Measurements from ENCODE around the gene CRYBB3.
A peak's percentile ranks its signal among the peaks of the same experiment; 100 is the strongest.
"Not testable (repeated sequence)": the region's sequence is repeated elsewhere in the genome, so short reads cannot be mapped to it uniquely, and the experiment has no call there.

Gene CRYBB3

DNA sequence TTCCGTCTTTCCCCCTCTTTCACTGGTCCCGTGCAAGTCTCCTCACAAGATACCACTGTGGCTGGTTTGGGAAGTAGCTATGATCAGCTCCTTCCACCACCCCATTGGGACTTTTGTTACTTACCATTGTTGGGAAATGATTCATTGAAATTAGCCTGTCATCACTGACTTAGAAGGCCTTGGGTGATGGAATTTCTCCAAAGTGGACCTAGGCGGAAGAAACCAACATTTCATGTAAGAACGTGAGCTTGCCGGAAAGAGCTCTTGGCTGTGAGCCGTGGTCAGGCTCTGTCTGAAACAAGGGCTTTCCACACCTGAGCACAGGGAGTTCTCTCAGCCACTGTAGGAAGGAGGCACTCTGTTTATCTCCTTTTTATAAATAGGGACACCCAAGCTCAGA, 23.5 kb upstream of the CRYBB3 start:
- DNase-seq: no peak

DNA sequence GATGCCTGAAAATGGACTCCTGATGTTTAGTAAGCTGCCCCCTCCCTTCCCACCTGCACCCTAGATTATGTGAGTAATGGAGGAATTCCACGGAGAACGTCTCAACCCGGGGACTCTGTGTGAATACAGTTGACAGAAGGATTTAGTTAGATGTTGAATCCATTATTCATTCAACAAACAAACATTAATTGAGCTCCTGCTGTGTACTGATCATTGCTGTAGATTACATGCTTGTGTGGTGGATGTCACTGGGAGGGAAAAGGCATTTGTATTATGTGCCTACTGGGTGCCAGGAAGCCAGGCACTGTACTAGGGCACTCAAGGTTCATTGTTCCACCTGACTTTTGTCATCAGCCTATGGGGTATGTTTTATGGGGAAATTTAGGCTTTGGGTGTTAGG, 22.9 kb upstream of the CRYBB3 start:
- no peak for DNase-seq

DNA sequence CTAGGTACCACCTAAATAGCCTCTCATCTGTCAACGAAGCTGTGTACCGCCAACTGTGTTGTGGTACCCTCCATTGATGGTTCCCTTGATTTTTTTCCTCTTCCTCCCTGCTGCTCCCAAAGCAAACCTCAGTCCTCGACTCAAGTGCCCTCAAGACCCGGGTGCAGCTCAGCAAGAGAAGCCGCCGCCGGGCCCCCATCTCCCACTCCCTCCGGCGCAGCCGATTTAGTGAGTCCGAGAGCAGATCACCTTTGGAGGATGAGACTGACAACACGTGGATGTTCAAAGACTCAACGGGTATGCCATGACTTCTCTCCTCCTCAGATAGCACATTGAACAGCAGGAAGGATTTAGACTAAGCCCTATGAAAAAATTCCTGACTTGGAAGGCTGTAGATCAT, 22.4 kb upstream of the CRYBB3 start:
- DNase-seq: no peak

DNA sequence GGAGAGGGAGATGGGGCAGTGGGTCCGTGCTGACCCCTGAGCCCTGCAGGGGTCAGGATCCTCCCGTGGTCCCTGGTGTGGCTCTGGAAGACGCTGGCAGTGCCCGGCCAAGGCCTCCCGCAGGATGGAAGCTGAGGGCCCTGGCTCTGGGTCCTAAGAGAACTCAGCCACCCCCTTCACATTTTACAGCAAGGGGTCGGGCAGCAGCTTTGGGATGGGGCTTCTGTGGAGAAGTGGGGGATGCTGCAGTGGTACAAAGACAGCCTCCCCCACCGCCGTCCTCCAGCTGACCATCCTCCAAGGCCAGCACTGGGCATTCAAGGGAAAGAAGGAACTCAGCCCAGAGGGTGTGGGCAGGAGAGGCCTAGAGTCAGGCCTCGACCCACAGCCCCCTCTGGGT, 21.8 kb upstream of the CRYBB3 start:
- no peak for DNase-seq

DNA sequence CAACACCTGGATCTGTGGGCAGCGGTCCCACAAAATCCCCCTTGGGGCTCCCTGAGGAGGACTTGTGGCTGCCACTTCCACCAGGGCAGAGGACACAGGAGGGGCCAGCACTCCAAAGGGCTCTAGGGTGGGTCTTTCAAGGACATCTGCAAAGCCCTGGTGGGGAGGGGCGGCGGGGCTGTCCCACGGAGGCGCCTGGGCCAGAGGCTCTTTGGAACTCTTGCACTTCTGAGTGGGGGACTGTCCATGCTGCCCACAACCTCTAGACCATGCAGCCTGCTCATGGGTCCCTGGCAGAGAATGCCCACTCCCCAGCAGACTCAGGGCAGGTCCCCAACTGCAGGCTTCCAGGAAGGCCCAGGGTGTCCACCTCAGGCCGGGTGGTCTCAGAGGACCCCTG, 21.3 kb upstream of the CRYBB3 start:
- not testable (repeated sequence) for DNase-seq

DNA sequence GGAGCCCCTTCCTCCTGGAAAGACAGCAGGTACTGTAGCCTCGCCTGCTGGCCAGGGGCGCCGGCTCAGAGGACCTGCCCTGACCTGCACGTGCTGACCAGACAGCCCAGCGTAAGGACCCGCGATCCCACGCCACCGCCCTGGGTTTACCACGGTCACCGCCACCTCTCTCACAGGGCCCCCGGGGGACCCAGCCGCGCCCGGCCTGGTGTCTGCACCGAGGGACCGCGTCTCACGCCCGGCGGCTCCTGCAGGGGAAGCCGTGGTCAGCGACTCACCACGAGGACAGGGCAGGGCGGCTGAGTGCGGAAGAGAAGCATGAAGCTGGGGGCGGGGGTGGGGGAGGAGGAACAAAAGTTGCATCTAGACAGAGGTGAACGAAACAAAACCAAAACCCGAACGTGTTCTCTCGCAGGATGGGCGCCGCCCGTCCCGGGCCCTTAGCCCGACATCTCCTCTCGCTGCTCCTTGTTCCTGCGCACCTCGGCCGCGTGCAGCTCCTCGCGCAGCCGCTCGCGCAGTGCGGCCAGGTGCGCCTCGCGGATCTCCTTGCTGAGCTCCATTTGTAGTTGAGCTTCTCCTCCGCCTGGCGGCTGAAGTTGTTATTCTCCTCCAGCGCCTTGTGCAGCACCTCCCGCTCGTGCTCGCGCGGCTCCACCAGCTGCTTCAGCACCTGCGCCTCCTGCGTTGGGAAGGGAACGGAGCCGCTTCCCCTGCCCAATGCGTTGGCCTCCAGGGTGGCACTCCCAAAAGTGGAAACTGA, 20.6 kb upstream of the CRYBB3 start:
- not testable (repeated sequence) for DNase-seq

DNA sequence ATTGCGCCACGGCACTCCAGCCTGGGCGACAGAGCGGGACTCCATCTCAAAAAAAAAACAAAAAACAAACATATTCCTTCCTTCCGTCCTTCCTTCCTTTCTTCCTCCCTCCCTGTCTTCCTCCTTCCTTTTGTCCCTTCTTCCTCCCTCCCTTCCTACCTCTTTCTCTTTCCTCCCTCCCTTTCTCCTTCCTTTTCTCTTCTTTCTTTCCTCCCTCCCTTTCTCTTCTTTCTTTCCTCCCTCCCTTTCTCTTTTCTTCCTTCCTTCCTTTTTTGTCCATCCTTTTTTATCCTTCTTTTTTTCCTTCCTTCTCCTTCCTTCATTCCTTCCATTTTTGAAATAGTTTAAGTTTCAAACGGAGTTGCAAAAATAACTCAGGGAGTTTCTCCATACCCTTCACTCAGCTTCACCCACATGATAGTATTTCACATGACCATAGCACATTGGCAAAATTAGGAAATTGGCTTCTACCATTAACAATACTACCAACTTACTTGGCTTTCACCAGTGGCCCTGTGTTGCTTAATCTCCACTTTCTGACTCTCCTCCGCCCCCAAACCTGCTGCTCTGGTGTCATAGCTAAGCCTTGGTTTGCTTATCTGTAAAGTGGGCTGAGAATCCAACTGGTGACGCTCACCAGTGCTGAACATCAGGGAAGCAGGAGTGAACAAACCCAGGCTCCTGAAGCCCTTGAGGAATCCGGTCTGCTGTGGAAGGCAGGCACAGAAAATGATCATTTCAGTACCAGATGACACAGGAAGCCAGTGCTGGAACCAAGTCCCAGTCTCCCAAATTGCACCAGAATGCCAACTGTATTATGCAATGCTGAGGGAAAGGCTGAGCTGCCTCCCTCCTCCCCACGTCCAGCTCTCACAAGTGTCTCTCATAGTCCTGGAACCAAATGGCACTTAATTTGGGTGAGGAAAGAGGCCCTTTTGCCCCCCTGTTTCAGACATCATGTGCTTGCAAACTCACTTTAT, 17.2 kb upstream of the CRYBB3 start:
- DNase-seq: no peak

DNA sequence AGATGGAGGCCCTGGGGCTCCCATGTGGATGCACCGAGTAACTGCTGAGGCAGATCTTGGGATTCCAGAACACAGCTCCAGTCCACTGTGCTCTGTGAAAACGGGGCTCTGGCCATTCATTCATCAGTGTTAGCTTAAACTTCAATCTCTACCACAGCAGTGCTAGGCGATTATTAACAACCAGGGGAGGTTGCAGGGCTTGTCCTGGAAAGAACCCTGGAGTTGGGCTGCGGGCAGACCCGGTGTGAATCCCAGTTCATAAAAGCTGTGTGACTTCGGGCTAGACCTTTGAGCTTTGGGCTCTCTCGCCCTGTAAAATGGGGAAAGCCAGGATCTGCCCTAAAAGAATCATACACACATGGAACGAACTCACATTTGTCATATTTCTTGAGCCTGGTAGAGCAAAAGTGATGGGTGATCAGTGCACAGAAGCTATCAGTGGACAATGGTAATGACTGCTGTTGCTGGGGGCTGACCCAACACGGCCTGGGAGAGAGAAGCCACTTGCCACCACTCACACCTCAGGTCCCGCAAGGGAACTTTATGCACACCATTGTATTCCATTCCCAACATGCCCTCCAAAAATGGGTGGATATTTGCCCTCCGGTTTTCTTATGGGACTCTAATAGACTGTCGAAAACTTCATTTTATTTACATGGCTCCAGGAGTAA, 15.6 kb upstream of the CRYBB3 start:
- no peak for DNase-seq

DNA sequence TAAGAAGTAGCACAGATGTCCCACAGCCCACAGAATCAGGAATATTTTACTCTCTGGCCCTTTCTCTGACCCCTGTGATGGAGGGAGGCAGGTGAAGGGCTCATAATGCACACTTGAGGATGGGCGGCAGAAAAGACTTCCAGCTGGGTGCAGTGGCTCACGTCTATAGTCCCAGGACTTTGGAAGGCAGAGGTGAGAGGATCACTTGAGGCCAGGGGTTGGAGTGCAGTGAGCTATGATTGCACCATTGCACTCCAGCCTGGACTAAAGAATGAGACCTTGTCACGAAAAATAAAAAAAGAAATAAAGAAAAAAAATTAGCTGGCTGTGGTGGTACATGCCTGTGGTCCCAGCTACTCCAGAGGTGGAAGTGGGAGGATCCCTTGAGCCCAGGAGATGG, 13.5 kb upstream of the CRYBB3 start:
- no peak for DNase-seq

DNA sequence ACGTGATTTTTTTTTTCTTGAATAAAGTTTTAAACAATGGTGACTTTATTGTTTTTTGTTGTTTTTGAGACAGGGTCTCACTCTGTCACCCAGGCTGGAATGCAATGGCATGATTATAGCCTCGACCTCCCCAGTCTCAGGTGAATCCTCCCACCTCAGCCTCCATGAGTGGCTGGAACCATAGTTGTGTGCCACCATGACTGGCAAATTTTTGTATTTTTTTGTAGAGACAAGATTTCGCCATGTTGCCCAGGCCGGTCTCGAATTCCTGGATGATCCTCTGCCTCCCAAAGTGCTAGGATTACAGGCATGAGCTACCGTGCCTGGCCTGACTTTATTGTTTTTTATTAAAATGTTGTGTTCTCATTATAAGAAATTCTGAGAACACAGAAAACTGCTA, 12.2 kb upstream of the CRYBB3 start:
- DNase-seq: no peak

DNA sequence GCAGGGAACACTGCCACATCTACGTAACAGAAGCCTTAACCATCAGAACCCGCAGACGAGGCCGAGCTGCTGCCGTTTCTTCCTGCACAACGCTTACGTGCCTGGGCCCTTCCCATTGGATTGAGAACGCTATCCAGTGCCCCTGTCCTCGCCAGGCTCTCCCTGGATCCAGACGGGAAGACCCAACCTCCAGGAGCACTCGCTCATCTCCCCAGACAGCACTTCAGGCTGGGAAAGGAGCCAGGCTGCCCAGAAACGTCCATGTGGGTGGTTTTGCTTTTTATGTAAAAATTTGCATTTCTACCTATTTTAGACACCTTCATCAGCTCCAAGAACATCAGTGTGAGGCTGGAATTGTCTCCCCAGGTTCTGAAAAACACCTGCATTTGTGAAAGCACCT, 7.3 kb upstream of the CRYBB3 start:
- no peak for DNase-seq

DNA sequence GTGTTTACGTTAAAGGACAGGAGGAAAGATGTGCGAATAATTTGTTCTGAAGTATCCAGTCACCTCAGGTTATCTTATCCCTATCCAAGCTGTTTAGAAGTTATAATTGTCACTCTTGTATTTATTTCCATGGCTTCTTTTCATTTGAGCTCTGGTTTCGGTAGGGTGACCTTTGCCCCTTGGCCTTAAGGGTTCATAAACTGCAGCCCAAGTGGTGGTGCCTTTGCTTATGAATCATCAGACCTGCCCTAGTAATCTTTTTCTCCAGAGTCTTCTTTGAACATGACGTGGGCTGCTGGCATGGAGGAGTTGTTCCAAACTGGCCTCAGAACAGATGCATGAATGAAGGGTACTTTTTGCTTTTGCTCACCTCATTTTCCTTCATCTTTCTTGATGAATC, 6.5 kb upstream of the CRYBB3 start:
- DNase-seq: no peak

DNA sequence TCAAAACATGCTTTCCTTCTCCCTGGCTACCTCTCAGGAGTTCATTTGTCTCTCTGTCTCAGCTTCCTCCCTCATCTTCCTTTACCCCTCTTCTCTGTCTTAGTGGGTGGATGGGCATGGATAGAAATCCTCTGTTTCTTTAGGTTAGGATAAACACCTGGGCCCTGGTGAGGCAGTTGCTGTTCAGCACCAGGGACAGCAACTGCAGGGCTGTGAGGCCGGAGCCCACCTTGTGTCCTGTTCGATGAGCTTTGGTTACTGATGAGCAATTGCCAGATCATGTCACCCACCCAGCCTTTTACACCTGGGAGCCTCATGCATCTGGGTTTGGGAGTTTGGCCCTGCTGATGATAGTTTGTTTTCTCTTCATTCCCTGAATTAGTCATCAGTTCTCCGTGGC, 6.1 kb upstream of the CRYBB3 start:
- no peak for DNase-seq

DNA sequence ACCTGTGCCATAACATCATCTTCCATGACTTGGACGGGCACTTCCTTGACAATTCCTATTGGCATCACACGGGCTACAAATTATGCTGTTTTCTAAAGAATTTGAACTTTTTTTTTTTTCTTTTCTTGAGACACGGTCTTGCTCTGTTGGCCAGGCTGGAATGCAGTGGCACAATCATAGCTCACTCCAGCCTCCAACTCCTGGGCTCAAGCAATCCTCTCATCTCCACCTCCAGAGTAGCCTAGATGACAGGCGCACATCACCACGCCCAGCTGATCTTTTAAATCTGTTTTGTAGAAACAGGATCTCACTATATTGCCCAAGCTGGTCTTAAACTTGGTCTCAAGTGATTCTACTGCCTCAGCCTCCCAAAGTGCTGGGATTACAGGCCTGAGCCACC, 3.3 kb upstream of the CRYBB3 start:
- DNase-seq: no peak

DNA sequence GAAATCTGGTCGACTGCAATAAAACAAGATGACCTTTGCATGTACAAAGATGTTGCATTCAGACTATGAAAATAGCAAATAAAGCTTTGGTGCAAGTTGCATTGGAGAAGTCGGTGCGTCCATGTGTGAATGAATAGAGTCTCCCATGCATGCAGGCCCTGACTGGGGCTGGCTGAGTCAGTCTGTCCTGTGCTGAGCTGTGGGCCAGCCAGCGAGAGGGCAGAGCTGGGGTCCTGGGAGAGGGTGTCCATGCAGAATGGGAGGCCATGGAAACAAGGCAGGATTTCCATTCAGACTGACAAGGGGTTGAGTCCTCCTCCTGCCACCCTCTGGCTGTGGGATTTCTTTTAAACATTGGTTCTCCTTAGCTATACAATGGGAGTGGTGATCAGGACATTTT, 2.3 kb upstream of the CRYBB3 start:
- no peak for DNase-seq

DNA sequence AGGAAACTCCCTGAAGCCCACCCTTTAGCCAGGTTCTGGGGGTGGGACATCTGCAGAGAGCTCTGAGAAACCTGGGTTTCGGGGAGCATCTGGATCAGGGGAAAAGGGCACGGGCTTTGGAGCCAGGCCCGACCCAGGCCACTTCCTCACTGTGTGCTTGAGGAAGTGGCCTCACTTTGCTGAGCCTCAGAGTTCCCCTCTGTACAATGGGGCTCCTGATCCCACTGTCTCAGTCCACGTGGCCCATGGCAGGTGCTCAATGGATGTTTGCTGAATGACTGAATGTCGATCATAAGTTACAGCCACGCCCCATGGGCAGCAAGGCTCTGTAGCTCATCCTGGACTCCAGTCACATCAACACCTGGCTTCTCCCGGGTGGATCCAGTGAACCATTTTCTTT, 1.3 kb downstream of the CRYBB3 start:
- DNase-seq: no peak

DNA sequence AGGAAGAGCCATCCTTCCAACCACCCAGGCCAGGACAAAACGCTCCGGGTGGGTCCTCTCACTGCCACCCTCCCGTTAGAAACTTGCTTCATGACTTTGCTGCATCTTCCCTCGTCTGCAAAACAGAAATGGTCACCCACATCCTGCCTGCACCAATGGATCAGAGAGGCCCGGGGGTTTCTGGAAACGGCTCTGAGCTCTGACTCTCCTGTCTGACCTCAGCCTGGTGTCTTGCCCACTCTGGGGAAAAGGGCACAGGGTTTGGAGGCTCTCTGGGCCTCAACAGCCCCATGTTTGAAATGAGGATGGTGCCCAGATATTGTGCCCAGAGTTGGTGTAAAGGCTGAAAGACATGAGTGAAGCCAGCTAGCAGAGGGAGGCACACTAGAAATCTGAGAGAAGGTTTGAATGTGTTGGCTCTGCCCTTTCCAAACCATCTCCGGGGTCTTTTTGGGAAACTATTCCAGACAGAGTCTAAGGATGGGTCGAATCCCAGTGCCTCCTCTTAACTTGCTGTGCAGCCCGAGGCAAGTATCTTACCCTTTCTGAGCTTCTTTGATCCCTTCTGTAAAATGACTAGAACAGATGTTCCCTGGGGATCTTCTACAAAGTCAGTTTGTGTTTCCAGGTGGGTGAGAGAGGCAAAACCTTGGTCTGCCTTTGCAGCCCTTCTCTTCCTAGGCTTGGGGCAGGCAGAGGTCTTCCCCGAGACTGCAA, 2.1 kb downstream of the CRYBB3 start:
- no peak for DNase-seq

DNA sequence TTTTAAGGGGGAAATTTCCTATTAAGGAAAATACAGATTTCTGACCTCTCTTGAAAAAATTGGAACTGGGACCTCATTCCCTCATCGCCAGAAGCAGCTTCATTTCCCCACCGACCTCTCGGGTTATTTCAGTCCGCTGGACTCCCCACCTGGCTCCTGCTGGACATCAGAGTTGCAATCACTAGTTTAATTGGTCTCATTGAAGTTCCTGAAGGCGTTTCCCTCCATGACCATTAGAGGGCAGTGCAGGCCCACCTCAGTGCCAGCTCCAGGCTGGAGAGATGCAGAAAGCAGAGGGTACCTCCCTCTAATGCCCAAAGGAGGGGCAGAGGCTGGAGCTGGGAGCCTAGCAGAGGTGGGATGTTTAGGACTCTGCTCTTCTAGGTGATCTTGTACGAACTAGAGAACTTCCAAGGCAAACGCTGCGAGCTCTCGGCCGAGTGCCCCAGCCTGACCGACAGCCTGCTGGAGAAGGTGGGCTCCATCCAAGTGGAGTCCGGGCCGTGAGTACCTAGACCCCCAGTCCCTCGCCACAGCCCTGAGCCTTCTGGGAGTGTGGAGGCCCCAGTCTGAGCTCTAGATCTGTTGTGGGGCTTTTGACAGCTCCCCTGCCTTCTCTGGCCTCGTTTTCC, 2.7 kb downstream of the CRYBB3 start:
- peak; percentile 62 for DNase-seq

DNA sequence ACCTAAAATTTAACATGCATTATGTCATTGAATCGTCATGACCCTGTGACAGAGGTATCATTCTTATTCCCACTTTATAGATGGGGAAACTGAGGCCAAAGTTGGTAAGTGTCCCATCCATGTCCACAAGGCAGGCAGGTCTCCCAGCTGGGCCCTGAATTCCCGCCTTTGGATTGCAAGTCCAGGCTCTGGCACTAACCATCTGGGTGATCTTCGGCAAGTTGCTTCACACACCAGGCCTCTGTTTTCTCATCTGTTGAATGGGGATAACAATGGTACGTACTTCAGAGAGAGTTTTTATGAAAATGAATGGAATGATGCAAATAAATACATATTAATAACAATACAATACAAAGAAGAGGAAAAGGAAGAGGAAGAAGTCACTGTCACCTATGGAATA, 3.4 kb downstream of the CRYBB3 start:
- DNase-seq: no peak

DNA sequence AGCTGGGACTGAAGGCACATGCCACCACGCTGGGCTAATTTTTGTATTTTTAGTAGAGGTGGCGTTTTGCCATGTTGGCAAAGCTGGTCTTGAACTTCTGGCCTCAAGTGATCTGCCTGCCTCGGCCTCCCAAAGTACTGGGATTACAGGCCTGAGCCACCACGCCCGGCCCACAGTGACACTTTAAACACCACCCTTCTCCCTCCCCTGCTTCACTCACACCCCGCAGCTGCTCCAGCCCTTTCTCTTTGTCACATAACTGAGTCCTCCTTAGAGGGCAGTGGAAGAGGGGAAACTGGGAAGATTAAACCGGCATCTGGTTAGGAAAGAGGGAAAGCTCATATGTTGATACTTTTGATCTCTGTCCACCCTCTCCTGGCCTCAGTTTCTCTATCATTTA, 4.9 kb downstream of the CRYBB3 start:
- not testable (repeated sequence) for DNase-seq

DNA sequence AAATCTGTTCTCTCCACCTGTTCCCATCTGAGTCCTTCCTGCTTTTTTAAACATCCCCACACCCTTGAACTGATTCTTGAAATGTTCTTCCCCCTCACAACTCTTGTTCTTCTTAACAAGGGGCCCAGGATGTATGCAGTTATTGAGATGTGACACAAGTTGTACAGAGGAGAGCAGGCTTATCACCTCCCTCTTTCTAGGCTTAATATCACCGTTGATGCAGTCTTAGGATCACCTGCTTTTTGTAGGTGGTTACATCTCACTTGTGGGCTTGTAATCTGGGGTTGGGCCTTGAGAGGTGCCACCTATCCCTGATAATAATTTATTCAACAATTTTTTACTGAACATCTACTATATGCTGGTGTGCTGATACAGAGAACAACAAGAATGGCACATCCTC, 6.2 kb downstream of the CRYBB3 start:
- DNase-seq: no peak

DNA sequence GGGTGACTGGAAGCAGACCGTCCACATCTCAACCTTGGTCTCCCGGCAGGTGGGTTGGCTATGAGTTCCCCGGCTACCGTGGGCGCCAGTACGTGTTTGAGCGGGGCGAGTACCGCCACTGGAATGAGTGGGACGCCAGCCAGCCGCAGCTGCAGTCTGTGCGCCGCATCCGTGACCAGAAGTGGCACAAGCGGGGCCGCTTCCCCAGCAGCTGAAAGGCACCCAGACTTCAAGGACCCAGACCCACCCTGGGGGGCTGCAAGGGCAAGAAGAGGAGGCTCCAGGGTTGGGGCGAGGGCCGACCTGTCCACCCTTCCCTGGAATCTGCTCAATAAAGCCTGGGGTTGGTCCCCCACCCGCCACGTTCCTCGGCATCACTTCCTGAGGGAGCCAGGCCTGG, 7.3 kb downstream of the CRYBB3 start:
- DNase-seq: no peak

All from femur (tissue), 1 donor.